ENCODE measurements around the gene GRIFIN. TPM values are rescaled to one million over a fixed set of nuclear protein-coding genes. Genes with fewer than 3 reads are reported as not detected.
"Not testable (repeated sequence)": the region's sequence is repeated elsewhere in the genome, so short reads cannot be mapped to it uniquely, and the experiment has no call there.

The GRIFIN gene
- total and polyA plus RNA-seq, 5 donors from 2014 or later = not detected

GRCh38 chr7:2472739-2473138, 3.5 kb downstream of the GRIFIN start:
- no peaks in the 10 kb centered on the region for H3K9me3 ChIP-seq (ENCODE audit: control insufficient read depth in 2 of 2, low read length in 2 of 2)
- no peaks in the 10 kb centered on the region for H3K36me3 ChIP-seq (ENCODE audit: control insufficient read depth, insufficient read depth, low read length)
- H3K9me3 Mint-ChIP-seq = no peaks in the 10 kb centered on the region
- no peaks in the 10 kb centered on the region for H3K27me3 ChIP-seq (ENCODE audit: control insufficient read depth, insufficient read depth, low read length)
- ATAC-seq (ENCODE audit: low read depth in 2 of 2) (no peak), DNase-seq (no peak)
- H3K27me3 Mint-ChIP-seq = peaks cover 12% of the 10 kb centered on the region
- H3K4me1 ChIP-seq (ENCODE audit: control insufficient read depth, insufficient read depth, low read length, poor library complexity, severe bottlenecking) = peaks cover 6% of the 10 kb centered on the region
- H3K27ac ChIP-seq (ENCODE audit: insufficient read depth, low read length, poor library complexity, severe bottlenecking) = no peak overlapping the region
- no peak overlapping the region for H3K27ac Mint-ChIP-seq
- peaks cover 0 to 10% (median 6%) of the 10 kb centered on the region in 4 donors for H3K4me1 Mint-ChIP-seq
- no peaks in the 10 kb centered on the region for H3K36me3 Mint-ChIP-seq
- no peak overlapping the region for H3K4me3 ChIP-seq (ENCODE audit: low read depth, low read length)
- H3K4me3 Mint-ChIP-seq = no peak overlapping the region

- Mint-ChIP-seq H3K4me3 (no peak overlapping the region), H3K4me1 (peaks cover 0 to 10% (median 3%) of the 10 kb centered on the region in 4 donors), H3K9me3 (no peaks in the 10 kb centered on the region), H3K36me3 (no peaks in the 10 kb centered on the region), H3K27ac (no peak overlapping the region), H3K27me3 (peaks cover 12% of the 10 kb centered on the region)
- Histone ChIP-seq H3K36me3 (ENCODE audit: control insufficient read depth, insufficient read depth, low read length) (no peaks in the 10 kb centered on the region), H3K27me3 (ENCODE audit: control insufficient read depth, insufficient read depth, low read length) (no peaks in the 10 kb centered on the region), H3K4me1 (ENCODE audit: control insufficient read depth, insufficient read depth, low read length, poor library complexity, severe bottlenecking) (no peaks in the 10 kb centered on the region), H3K27ac (ENCODE audit: insufficient read depth, low read length, poor library complexity, severe bottlenecking) (no peak overlapping the region), H3K9me3 (ENCODE audit: control insufficient read depth in 2 of 2, low read length in 2 of 2) (no peaks in the 10 kb centered on the region), H3K4me3 (ENCODE audit: low read depth, low read length) (no peak overlapping the region)
- ATAC-seq (ENCODE audit: low read depth in 2 of 2) (no peak), DNase-seq (no peak)
These were observed 4.8 kb downstream of the GRIFIN start for GRCh38 chr7:2471396-2471795.

GRCh38 chr7:2471022-2471329, 5.2 kb downstream of the GRIFIN start:
- no peak overlapping the region for H3K4me3 Mint-ChIP-seq

GRCh38 chr7:2470204-2471021, 5.8 kb downstream of the GRIFIN start:
- Histone ChIP-seq H3K4me1 (ENCODE audit: control insufficient read depth, insufficient read depth, low read length, poor library complexity, severe bottlenecking) (no peaks in the 10 kb centered on the region), H3K9me3 (ENCODE audit: control insufficient read depth in 2 of 2, low read length in 2 of 2) (no peaks in the 10 kb centered on the region), H3K27me3 (ENCODE audit: control insufficient read depth, insufficient read depth, low read length) (no peaks in the 10 kb centered on the region), H3K27ac (ENCODE audit: insufficient read depth, low read length, poor library complexity, severe bottlenecking) (no peak overlapping the region), H3K36me3 (ENCODE audit: control insufficient read depth, insufficient read depth, low read length) (no peaks in the 10 kb centered on the region), H3K4me3 (ENCODE audit: low read depth, low read length) (no peak overlapping the region)
- Mint-ChIP-seq H3K27ac (peak overlapping the region in 1 of 3 donors; percentile 73), H3K36me3 (no peaks in the 10 kb centered on the region), H3K4me3 (no peak overlapping the region), H3K4me1 (peaks cover 0 to 10% (median 3%) of the 10 kb centered on the region in 4 donors), H3K27me3 (peaks cover 16% of the 10 kb centered on the region), H3K9me3 (no peaks in the 10 kb centered on the region)
- no peak for DNase-seq
- no peak for ATAC-seq (ENCODE audit: low read depth in 2 of 2)

More at GRCh38 chr7:2471022-2471329, 5.2 kb downstream of the GRIFIN start:
- Mint-ChIP-seq H3K36me3 (no peaks in the 10 kb centered on the region), H3K27ac (no peak overlapping the region), H3K9me3 (no peaks in the 10 kb centered on the region), H3K27me3 (peaks cover 14% of the 10 kb centered on the region), H3K4me1 (peaks cover 0 to 10% (median 3%) of the 10 kb centered on the region in 4 donors)
- no peak overlapping the region for H3K27ac ChIP-seq (ENCODE audit: insufficient read depth, low read length, poor library complexity, severe bottlenecking)
- no peaks in the 10 kb centered on the region for H3K36me3 ChIP-seq (ENCODE audit: control insufficient read depth, insufficient read depth, low read length)
- H3K4me1 ChIP-seq (ENCODE audit: control insufficient read depth, insufficient read depth, low read length, poor library complexity, severe bottlenecking) = no peaks in the 10 kb centered on the region
- DNase-seq (no peak), ATAC-seq (ENCODE audit: low read depth in 2 of 2) (no peak)
- no peaks in the 10 kb centered on the region for H3K27me3 ChIP-seq (ENCODE audit: control insufficient read depth, insufficient read depth, low read length)
- H3K4me3 ChIP-seq (ENCODE audit: low read depth, low read length) = no peak overlapping the region
- no peaks in the 10 kb centered on the region for H3K9me3 ChIP-seq (ENCODE audit: control insufficient read depth in 2 of 2, low read length in 2 of 2)

- Mint-ChIP-seq H3K4me1 (peaks cover 0 to 10% (median 3%) of the 10 kb centered on the region in 4 donors), H3K27me3 (peaks cover 16% of the 10 kb centered on the region)
- not testable (repeated sequence) for H3K9me3 ChIP-seq (ENCODE audit: control insufficient read depth in 2 of 2, low read length in 2 of 2); H3K4me1 ChIP-seq (ENCODE audit: control insufficient read depth, insufficient read depth, low read length, poor library complexity, severe bottlenecking); H3K9me3 Mint-ChIP-seq; H3K36me3 Mint-ChIP-seq; H3K4me3 Mint-ChIP-seq; H3K27ac ChIP-seq (ENCODE audit: insufficient read depth, low read length, poor library complexity, severe bottlenecking); H3K27ac Mint-ChIP-seq; DNase-seq; H3K4me3 ChIP-seq (ENCODE audit: low read depth, low read length); H3K36me3 ChIP-seq (ENCODE audit: control insufficient read depth, insufficient read depth, low read length); H3K27me3 ChIP-seq (ENCODE audit: control insufficient read depth, insufficient read depth, low read length); ATAC-seq (ENCODE audit: low read depth in 2 of 2)
These were observed 6.6 kb downstream of the GRIFIN start for GRCh38 chr7:2469460-2470203.

GRCh38 chr7:2468227-2468626, 8.0 kb downstream of the GRIFIN start:
- no peak overlapping the region for H3K27ac ChIP-seq (ENCODE audit: insufficient read depth, low read length, poor library complexity, severe bottlenecking)
- Mint-ChIP-seq H3K27ac (no peak overlapping the region), H3K27me3 (peaks cover 16% of the 10 kb centered on the region), H3K36me3 (no peaks in the 10 kb centered on the region), H3K4me3 (no peak overlapping the region), H3K4me1 (peaks cover 0 to 10% (median 3%) of the 10 kb centered on the region in 4 donors), H3K9me3 (no peaks in the 10 kb centered on the region)
- no peak overlapping the region for H3K4me3 ChIP-seq (ENCODE audit: low read depth, low read length)
- ATAC-seq (ENCODE audit: low read depth in 2 of 2) (no peak), DNase-seq (no peak)
- no peaks in the 10 kb centered on the region for H3K27me3 ChIP-seq (ENCODE audit: control insufficient read depth, insufficient read depth, low read length)
- H3K36me3 ChIP-seq (ENCODE audit: control insufficient read depth, insufficient read depth, low read length) = no peaks in the 10 kb centered on the region
- H3K9me3 ChIP-seq (ENCODE audit: control insufficient read depth in 2 of 2, low read length in 2 of 2) = no peaks in the 10 kb centered on the region
- H3K4me1 ChIP-seq (ENCODE audit: control insufficient read depth, insufficient read depth, low read length, poor library complexity, severe bottlenecking) = no peaks in the 10 kb centered on the region

- H3K27ac Mint-ChIP-seq = no peak overlapping the region
- H3K36me3 ChIP-seq (ENCODE audit: control insufficient read depth, insufficient read depth, low read length) = no peaks in the 10 kb centered on the region
- H3K27me3 ChIP-seq (ENCODE audit: control insufficient read depth, insufficient read depth, low read length) = no peaks in the 10 kb centered on the region
- H3K36me3 Mint-ChIP-seq = no peaks in the 10 kb centered on the region
- no peak overlapping the region for H3K27ac ChIP-seq (ENCODE audit: insufficient read depth, low read length, poor library complexity, severe bottlenecking)
- H3K4me1 ChIP-seq (ENCODE audit: control insufficient read depth, insufficient read depth, low read length, poor library complexity, severe bottlenecking) = no peaks in the 10 kb centered on the region
- H3K4me3 Mint-ChIP-seq = no peak overlapping the region
- no peak for DNase-seq
- H3K27me3 Mint-ChIP-seq = peaks cover 16% of the 10 kb centered on the region
- no peak overlapping the region for H3K4me3 ChIP-seq (ENCODE audit: low read depth, low read length)
- no peaks in the 10 kb centered on the region for H3K9me3 ChIP-seq (ENCODE audit: control insufficient read depth in 2 of 2, low read length in 2 of 2)
- peaks cover 0 to 10% (median 3%) of the 10 kb centered on the region in 4 donors for H3K4me1 Mint-ChIP-seq
- H3K9me3 Mint-ChIP-seq = no peaks in the 10 kb centered on the region
- no peak for ATAC-seq (ENCODE audit: low read depth in 2 of 2)
These were observed 9.5 kb downstream of the GRIFIN start for GRCh38 chr7:2466675-2467074.
